K562 (cell line): ENCODE data around the gene WDR55. TPM values are rescaled to one million over a fixed set of nuclear protein-coding genes. Genes with fewer than 3 reads are reported as not detected.

ENCODE experiments used
- BHLHE40 ChIP-seq: IDR thresholded peaks from 2 replicates; pipeline ENCODE4 v1.6.1; 2011; ENCODE audit warnings: low read length, improper control_type of control experiment
- CBX5 ChIP-seq: IDR thresholded peaks from 2 replicates; pipeline ENCODE4 v1.6.1; 2014; ENCODE audit warnings: low read depth, borderline replicate concordance
- EGR1 ChIP-seq: fragments of 450-650 bp; conservative IDR thresholded peaks from 2 replicates; pipeline ENCODE4 v1.6.1; 2017; ENCODE audit warnings: mild to moderate bottlenecking
- HNRNPL ChIP-seq: fragments of 200-400 bp; formaldehyde crosslinking; IDR thresholded peaks from 2 replicates; pipeline ENCODE4 v1.6.1; 2017; ENCODE audit warnings: low read depth, mild to moderate bottlenecking, low read length
- KAT2B ChIP-seq: IDR thresholded peaks from one replicate; pipeline ENCODE4 v1.6.1; 2012; ENCODE audit warnings: low read depth, mild to moderate bottlenecking, control low read depth, inconsistent platforms, low read length, moderate library complexity
- PHB2 ChIP-seq: fragments of 450-650 bp; IDR thresholded peaks from 2 replicates; pipeline ENCODE4 v1.6.1; 2017; ENCODE audit warnings: low read depth
- PRPF4 ChIP-seq: fragments of 200-400 bp; formaldehyde crosslinking; IDR thresholded peaks from one replicate; pipeline ENCODE4 v1.6.1; 2017; ENCODE audit warnings: low read length, low read depth, mild to moderate bottlenecking; ENCODE audit not compliant: insufficient read depth, poor library complexity, severe bottlenecking
- SMARCE1 ChIP-seq: fragments of 450-650 bp; IDR thresholded peaks from 2 replicates; pipeline ENCODE4 v1.7.1; 2016; ENCODE audit warnings: mild to moderate bottlenecking
- SNRNP70 ChIP-seq: fragments of 200-400 bp; formaldehyde crosslinking; optimal IDR thresholded peaks from 2 replicates; pipeline ENCODE3; 2017; ENCODE audit warnings: low read depth, low read length
- ZKSCAN3 ChIP-seq: fragments of 250-450 bp; sonication (Bioruptor Pico); IDR thresholded peaks from 2 replicates; pipeline ENCODE4 v1.4.0; 2020
- polyA plus RNA-seq, 8 experiments: library from polyadenylated mRNA; depleted of rRNA in 4 of 8; stranded (reverse) in 5 of 8; unstranded in 3 of 8; fragments of >200 nt; fragmentation: Nextera tagmentation in 2 of 8; fragmentation: Illumina TruSeq in 1 of 8; extraction: Ambion mirVana in 2 of 8; extraction: Trizol in 1 of 8; gene quantifications; 2 replicates each; pipeline versions ENCODE4 v1.2.1 to v1.2.3, GENCODE V29; 2011 to 2014; ENCODE audit warnings: inconsistent platforms in 1 of 8, missing spikeins in 1 of 8
- total RNA-seq, 7 experiments: library from RNA; depleted of rRNA in 6 of 7; stranded (reverse); fragments of >200 nt in 6 of 7; fragmentation: Illumina TruSeq in 2 of 7; extraction: Trizol in 2 of 7; gene quantifications; 2 replicates each; pipeline versions ENCODE4 v1.2.1 to v1.2.3, GENCODE V29; 2011 to 2021; ENCODE audit warnings: low replicate concordance in 1 of 7
- TF ChIP-seq, protein P1 (sequence below): fragments of 250-450 bp; sonication (Bioruptor Pico); IDR thresholded peaks from 2 replicates; pipeline ENCODE4 v1.8.0; 2021; ENCODE audit warnings: moderate library complexity, mild to moderate bottlenecking, inconsistent platforms
- TF ChIP-seq, protein P2 (sequence below): fragments of 450-650 bp; IDR thresholded peaks from 2 replicates; pipeline ENCODE4 v1.7.1; 2018; ENCODE audit warnings: mild to moderate bottlenecking, low read depth; ENCODE audit not compliant: partially characterized antibody
- TF ChIP-seq, protein P3 (sequence below), 2 experiments: fragments of 450-650 bp; IDR thresholded peaks; 2 replicates each; pipeline ENCODE4 v1.6.1; 2016
- TF ChIP-seq, protein P4 (sequence below): fragments of 450-650 bp; formaldehyde crosslinking; IDR thresholded peaks from 2 replicates; pipeline ENCODE4 v1.4.0; 2022; ENCODE audit warnings: missing genetic modification characterization
- TF ChIP-seq, protein P5 (sequence below): fragments of 450-650 bp; formaldehyde crosslinking; IDR thresholded peaks from 2 replicates; pipeline ENCODE4 v1.4.0; 2020; ENCODE audit warnings: mild to moderate bottlenecking, moderate library complexity

The WDR55 gene
- total and polyA plus RNA-seq, 9 of the 15 experiments (the other 6 are each of a cell fraction or from before 2014, with no cell fraction given): 5.2 to 45.0 (median 29.3) TPM

DNA sequence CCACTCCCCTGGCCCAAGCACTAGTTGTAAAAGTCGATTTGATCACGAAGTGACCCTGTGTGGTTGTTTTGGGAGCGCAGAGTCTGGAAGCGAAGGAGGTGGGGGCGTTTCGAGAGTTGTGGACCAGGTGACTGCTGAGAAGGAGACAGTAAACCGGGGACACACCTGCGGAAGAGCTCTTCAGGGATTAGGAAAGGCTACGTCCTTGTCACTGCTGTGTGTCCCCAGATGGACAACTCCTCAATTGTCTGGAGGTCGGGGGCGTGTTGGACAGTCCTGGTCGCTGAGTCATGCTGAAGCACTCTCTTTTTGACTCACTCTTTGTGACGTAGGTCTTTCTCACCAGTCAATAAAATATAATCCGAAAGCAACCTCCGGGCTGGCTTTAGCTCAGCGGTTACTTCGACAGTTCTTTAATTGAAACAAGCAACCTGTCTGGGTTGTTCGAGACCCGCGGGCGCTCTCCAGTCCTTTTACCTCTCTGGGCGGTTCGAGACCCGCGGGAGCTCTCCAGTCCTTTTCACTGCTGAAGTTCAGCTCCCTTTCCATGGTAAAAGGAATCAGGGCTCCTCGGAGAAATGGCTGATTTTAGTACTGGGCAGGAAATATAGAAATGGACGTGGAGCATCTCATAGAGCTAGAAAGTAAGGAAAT lies 46.3 kb downstream of the WDR55 start (continued):
- TF ChIP-seq, protein P1, sequence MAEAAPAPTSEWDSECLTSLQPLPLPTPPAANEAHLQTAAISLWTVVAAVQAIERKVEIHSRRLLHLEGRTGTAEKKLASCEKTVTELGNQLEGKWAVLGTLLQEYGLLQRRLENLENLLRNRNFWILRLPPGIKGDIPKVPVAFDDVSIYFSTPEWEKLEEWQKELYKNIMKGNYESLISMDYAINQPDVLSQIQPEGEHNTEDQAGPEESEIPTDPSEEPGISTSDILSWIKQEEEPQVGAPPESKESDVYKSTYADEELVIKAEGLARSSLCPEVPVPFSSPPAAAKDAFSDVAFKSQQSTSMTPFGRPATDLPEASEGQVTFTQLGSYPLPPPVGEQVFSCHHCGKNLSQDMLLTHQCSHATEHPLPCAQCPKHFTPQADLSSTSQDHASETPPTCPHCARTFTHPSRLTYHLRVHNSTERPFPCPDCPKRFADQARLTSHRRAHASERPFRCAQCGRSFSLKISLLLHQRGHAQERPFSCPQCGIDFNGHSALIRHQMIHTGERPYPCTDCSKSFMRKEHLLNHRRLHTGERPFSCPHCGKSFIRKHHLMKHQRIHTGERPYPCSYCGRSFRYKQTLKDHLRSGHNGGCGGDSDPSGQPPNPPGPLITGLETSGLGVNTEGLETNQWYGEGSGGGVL (CRISPR knock-in tag): no peak
- TF ChIP-seq BHLHE40: peak; percentile 63
- TF ChIP-seq CBX5: no peak
- TF ChIP-seq PRPF4: no peak
- TF ChIP-seq KAT2B: no peak
- no peak for TF ChIP-seq HNRNPL
- TF ChIP-seq SNRNP70: no peak
- TF ChIP-seq ZKSCAN3 (CRISPR knock-in tag): no peak
- TF ChIP-seq EGR1: peak; percentile 93
- peak; percentile 80 for TF ChIP-seq SMARCE1
- no peak for TF ChIP-seq PHB2
- TF ChIP-seq, protein P2, sequence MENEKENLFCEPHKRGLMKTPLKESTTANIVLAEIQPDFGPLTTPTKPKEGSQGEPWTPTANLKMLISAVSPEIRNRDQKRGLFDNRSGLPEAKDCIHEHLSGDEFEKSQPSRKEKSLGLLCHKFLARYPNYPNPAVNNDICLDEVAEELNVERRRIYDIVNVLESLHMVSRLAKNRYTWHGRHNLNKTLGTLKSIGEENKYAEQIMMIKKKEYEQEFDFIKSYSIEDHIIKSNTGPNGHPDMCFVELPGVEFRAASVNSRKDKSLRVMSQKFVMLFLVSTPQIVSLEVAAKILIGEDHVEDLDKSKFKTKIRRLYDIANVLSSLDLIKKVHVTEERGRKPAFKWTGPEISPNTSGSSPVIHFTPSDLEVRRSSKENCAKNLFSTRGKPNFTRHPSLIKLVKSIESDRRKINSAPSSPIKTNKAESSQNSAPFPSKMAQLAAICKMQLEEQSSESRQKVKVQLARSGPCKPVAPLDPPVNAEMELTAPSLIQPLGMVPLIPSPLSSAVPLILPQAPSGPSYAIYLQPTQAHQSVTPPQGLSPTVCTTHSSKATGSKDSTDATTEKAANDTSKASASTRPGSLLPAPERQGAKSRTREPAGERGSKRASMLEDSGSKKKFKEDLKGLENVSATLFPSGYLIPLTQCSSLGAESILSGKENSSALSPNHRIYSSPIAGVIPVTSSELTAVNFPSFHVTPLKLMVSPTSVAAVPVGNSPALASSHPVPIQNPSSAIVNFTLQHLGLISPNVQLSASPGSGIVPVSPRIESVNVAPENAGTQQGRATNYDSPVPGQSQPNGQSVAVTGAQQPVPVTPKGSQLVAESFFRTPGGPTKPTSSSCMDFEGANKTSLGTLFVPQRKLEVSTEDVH: no peak
- TF ChIP-seq, protein P3, sequence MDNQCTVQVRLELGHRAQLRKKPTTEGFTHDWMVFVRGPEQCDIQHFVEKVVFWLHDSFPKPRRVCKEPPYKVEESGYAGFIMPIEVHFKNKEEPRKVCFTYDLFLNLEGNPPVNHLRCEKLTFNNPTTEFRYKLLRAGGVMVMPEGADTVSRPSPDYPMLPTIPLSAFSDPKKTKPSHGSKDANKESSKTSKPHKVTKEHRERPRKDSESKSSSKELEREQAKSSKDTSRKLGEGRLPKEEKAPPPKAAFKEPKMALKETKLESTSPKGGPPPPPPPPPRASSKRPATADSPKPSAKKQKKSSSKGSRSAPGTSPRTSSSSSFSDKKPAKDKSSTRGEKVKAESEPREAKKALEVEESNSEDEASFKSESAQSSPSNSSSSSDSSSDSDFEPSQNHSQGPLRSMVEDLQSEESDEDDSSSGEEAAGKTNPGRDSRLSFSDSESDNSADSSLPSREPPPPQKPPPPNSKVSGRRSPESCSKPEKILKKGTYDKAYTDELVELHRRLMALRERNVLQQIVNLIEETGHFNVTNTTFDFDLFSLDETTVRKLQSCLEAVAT (IDR thresholded peaks at IDR 0.05): peak in 1 of 2 experiments; percentile 41; a peak in 2 of 4 replicates
- TF ChIP-seq, protein P4, sequence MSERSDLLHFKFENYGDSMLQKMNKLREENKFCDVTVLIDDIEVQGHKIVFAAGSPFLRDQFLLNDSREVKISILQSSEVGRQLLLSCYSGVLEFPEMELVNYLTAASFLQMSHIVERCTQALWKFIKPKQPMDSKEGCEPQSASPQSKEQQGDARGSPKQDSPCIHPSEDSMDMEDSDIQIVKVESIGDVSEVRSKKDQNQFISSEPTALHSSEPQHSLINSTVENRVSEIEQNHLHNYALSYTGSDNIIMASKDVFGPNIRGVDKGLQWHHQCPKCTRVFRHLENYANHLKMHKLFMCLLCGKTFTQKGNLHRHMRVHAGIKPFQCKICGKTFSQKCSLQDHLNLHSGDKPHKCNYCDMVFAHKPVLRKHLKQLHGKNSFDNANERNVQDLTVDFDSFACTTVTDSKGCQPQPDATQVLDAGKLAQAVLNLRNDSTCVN: no peak
- TF ChIP-seq, protein P5, sequence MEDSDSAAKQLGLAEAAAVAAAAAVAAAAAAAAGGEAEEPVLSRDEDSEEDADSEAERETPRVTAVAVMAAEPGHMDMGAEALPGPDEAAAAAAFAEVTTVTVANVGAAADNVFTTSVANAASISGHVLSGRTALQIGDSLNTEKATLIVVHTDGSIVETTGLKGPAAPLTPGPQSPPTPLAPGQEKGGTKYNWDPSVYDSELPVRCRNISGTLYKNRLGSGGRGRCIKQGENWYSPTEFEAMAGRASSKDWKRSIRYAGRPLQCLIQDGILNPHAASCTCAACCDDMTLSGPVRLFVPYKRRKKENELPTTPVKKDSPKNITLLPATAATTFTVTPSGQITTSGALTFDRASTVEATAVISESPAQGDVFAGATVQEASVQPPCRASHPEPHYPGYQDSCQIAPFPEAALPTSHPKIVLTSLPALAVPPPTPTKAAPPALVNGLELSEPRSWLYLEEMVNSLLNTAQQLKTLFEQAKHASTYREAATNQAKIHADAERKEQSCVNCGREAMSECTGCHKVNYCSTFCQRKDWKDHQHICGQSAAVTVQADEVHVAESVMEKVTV: no peak
